Sigmoid colon (tissue), 4 donors: ENCODE data around the gene GDPGP1.

Experiments used
- CTCF ChIP-seq, 4 experiments: fragments of 450-650 bp in 3 of 4; fragments of 200-600 bp in 1 of 4; IDR thresholded peaks; one replicate each; pipeline ENCODE4 v1.5.1; 2016 to 2019; ENCODE audit warnings: antibody characterized with exemption in 4 of 4, mild to moderate bottlenecking in 3 of 4, moderate library complexity in 2 of 4
- POLR2A ChIP-seq, 2 donors: fragments of 450-650 bp; IDR thresholded peaks; one replicate each; pipeline ENCODE4 v1.6.1; 2016; ENCODE audit warnings: antibody characterized with exemption in 2 of 2, mild to moderate bottlenecking in 2 of 2, moderate library complexity in 2 of 2
- POLR2AphosphoS5 ChIP-seq, 4 donors: sonication (generic); formaldehyde crosslinking; IDR thresholded peaks; one replicate each; pipeline ENCODE4 v1.6.1; 2017; ENCODE audit warnings: antibody characterized with exemption in 4 of 4

- TF ChIP-seq CTCF (IDR thresholded peaks at IDR 0.05), result no peak
- no peak for TF ChIP-seq POLR2AphosphoS5 (IDR thresholded peaks at IDR 0.05)
- no peak for TF ChIP-seq POLR2A (IDR thresholded peaks at IDR 0.05)
Measured at GRCh38 chr15:90200534-90201129, 33.4 kb upstream of the GDPGP1 start.
